KOPT-K1 (cell line): ENCODE results near the gene SCD.
"Not testable (repeated sequence)": the region's sequence is repeated elsewhere in the genome, so short reads cannot be mapped to it uniquely, and the experiment has no call there.

Experiments used
- H3K27ac ChIP-seq: fragments of 200-600 bp; sonication (generic); 2 replicates; pipeline ENCODE4 v1.5.1; 2016; ENCODE audit warnings: antibody characterized with exemption, mild to moderate bottlenecking, low read depth, low read length; ENCODE audit not compliant: poor library complexity, severe bottlenecking
- H3K36me3 ChIP-seq: fragments of 200-600 bp; sonication (generic); 2 replicates; pipeline ENCODE4 v1.5.1; 2017; ENCODE audit warnings: antibody characterized with exemption, mild to moderate bottlenecking, low read length, moderate library complexity; ENCODE audit not compliant: insufficient read depth
- H3K9me3 ChIP-seq: fragments of 200-600 bp; sonication (generic); 2 replicates; pipeline ENCODE4 v1.5.1; 2017; ENCODE audit warnings: antibody characterized with exemption, low read length, mild to moderate bottlenecking; ENCODE audit not compliant: insufficient read depth, poor library complexity, severe bottlenecking

SCD gene

GRCh38 chr10:100346765-100347567 is at the start of gene SCD:
SCD (plus strand) TSS chr10:100347233; CDS start chr10:100347505, 272 bp downstream.
- Histone ChIP-seq H3K36me3 (peaks cover 47% of the 10 kb centered on the region), H3K9me3 (no peaks in the 10 kb centered on the region), H3K27ac (peak within 1 kb of the TSS; percentile 97)

GRCh38 chr10:100297242-100297641 is 49.8 kb upstream of the SCD start:
- Histone ChIP-seq H3K9me3 (no peaks in the 10 kb centered on the region), H3K36me3 (no peaks in the 10 kb centered on the region), H3K27ac (no peak overlapping the region)

- not testable (repeated sequence) for H3K36me3 ChIP-seq, H3K9me3 ChIP-seq, H3K27ac ChIP-seq
Observed at GRCh38 chr10:100301123-100301522, 45.9 kb upstream of the SCD start.

GRCh38 chr10:100303724-100304319 is 43.2 kb upstream of the SCD start:
- H3K36me3 ChIP-seq: no peaks in the 10 kb centered on the region
- no peaks in the 10 kb centered on the region for H3K9me3 ChIP-seq
- H3K27ac ChIP-seq: no peak overlapping the region

GRCh38 chr10:100304414-100304813 is 42.6 kb upstream of the SCD start:
- Histone ChIP-seq H3K27ac (no peak overlapping the region), H3K36me3 (no peaks in the 10 kb centered on the region), H3K9me3 (no peaks in the 10 kb centered on the region)

- Histone ChIP-seq H3K9me3 (no peaks in the 10 kb centered on the region), H3K27ac (no peak overlapping the region), H3K36me3 (no peaks in the 10 kb centered on the region)
Observed at GRCh38 chr10:100306861-100307260, 40.2 kb upstream of the SCD start.

- no peaks in the 10 kb centered on the region for H3K36me3 ChIP-seq
- H3K27ac ChIP-seq: no peak overlapping the region
- H3K9me3 ChIP-seq: no peaks in the 10 kb centered on the region
Observed at GRCh38 chr10:100307684-100308083, 39.3 kb upstream of the SCD start.

- Histone ChIP-seq H3K9me3 (no peaks in the 10 kb centered on the region), H3K36me3 (no peaks in the 10 kb centered on the region), H3K27ac (no peak overlapping the region)
Observed at GRCh38 chr10:100311298-100311697, 35.7 kb upstream of the SCD start.

- no peaks in the 10 kb centered on the region for H3K36me3 ChIP-seq
- H3K9me3 ChIP-seq: no peaks in the 10 kb centered on the region
- H3K27ac ChIP-seq: no peak overlapping the region
Observed at GRCh38 chr10:100315615-100316014, 31.4 kb upstream of the SCD start.

- H3K36me3 ChIP-seq: no peaks in the 10 kb centered on the region
- H3K27ac ChIP-seq: no peak overlapping the region
- H3K9me3 ChIP-seq: no peaks in the 10 kb centered on the region
Observed at GRCh38 chr10:100318207-100318606, 28.8 kb upstream of the SCD start.

- no peaks in the 10 kb centered on the region for H3K36me3 ChIP-seq
Observed at GRCh38 chr10:100319707-100320402, 27.2 kb upstream of the SCD start.

GRCh38 chr10:100325158-100325557 is 21.9 kb upstream of the SCD start:
- Histone ChIP-seq H3K27ac (no peak overlapping the region), H3K9me3 (no peaks in the 10 kb centered on the region), H3K36me3 (no peaks in the 10 kb centered on the region)

More at GRCh38 chr10:100319707-100320402, 27.2 kb upstream of the SCD start:
- Histone ChIP-seq H3K9me3 (no peaks in the 10 kb centered on the region), H3K27ac (no peak overlapping the region)

GRCh38 chr10:100327007-100327717 is 19.9 kb upstream of the SCD start:
- no peaks in the 10 kb centered on the region for H3K36me3 ChIP-seq
- H3K27ac ChIP-seq: peak overlapping the region; percentile 15
- no peaks in the 10 kb centered on the region for H3K9me3 ChIP-seq

- no peaks in the 10 kb centered on the region for H3K36me3 ChIP-seq
- no peaks in the 10 kb centered on the region for H3K9me3 ChIP-seq
- H3K27ac ChIP-seq: no peak overlapping the region
Observed at GRCh38 chr10:100327718-100328009, 19.4 kb upstream of the SCD start.

- no peak overlapping the region for H3K27ac ChIP-seq
- no peaks in the 10 kb centered on the region for H3K9me3 ChIP-seq
- H3K36me3 ChIP-seq: no peaks in the 10 kb centered on the region
Observed at GRCh38 chr10:100328198-100328597, 18.8 kb upstream of the SCD start.
